NCI-H1105 (cell line): ENCODE results near the gene GSE1.

Experiments
- DNase-seq: peaks from one replicate; lab custom pipeline; 2025; lab: John Stamatoyannopoulos, UW

Gene GSE1

GRCh38 chr16:85659336-85659735, 46.2 kb downstream of the GSE1 start:
- DNase-seq, result no peak

- DNase-seq, result no peak
Measured at GRCh38 chr16:85659805-85660511, 46.8 kb downstream of the GSE1 start.

- no peak for DNase-seq
Measured at GRCh38 chr16:85660843-85661739, 48.0 kb downstream of the GSE1 start.

- no peak for DNase-seq
Measured at GRCh38 chr16:85661740-85662481, 48.8 kb downstream of the GSE1 start.

GRCh38 chr16:85662482-85662812, 49.3 kb downstream of the GSE1 start:
- no peak for DNase-seq

GRCh38 chr16:85662976-85663830, 50.1 kb downstream of the GSE1 start:
- DNase-seq, result no peak

- peak; percentile 42 for DNase-seq
Measured at GRCh38 chr16:85663891-85664321, 50.8 kb downstream of the GSE1 start.

- no peak for DNase-seq
Measured at GRCh38 chr16:85664580-85665372, 51.7 kb downstream of the GSE1 start.

GRCh38 chr16:85665373-85665740, 52.2 kb downstream of the GSE1 start:
- no peak for DNase-seq

GRCh38 chr16:85665929-85666328, 52.8 kb downstream of the GSE1 start:
- DNase-seq, result no peak

- no peak for DNase-seq
Measured at GRCh38 chr16:85667261-85667660, 54.1 kb downstream of the GSE1 start.

- no peak for DNase-seq
Measured at GRCh38 chr16:85667841-85668413, 54.8 kb downstream of the GSE1 start.

GRCh38 chr16:85668676-85669424, 55.7 kb downstream of the GSE1 start:
- no peak for DNase-seq

- no peak for DNase-seq
Measured at GRCh38 chr16:85670840-85671239, 57.7 kb downstream of the GSE1 start.

- DNase-seq, result peak; percentile 63
Measured at GRCh38 chr16:85673529-85674417, 60.7 kb downstream of the GSE1 start.

- DNase-seq, result no peak
Measured at GRCh38 chr16:85674418-85674755, 61.3 kb downstream of the GSE1 start.

- no peak for DNase-seq
Measured at GRCh38 chr16:85674828-85675227, 61.7 kb downstream of the GSE1 start.

GRCh38 chr16:85675251-85675874, 62.2 kb downstream of the GSE1 start:
- no peak for DNase-seq
